Measurements from ENCODE around the gene MMEL1.

The MMEL1 gene

DNA sequence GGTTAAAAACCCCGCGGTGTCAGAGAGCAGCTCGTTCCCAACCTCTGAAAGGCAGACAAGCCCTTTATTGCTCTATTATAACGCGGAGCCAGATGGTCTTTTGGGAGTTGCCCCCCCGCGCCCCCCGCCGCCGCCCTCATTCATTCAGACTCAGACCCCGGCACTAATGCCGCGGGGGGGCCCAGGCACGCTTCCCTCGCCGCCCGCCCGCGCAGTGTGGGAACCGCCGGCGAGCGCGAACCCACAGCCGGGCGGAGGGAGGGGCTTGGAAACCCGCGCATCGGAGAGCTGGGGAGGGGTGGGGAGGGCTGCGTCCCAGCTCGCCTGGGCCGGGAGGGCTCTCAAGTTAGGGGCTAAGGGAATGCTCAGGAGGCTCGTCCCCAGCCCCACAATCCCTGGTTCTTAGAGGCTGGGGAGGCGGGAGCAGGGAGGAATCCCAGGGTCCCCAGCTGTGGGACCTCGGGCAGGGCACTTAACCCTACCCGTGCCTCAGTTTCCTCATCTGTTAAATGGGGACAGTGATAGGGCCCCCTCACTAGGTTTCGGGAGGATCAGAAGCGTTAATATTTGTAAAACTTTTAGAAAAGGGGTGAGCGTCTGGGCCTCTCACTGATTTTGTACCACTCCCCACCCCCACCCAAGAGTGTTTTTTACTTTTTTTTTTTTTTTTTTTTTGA lies 91.9 kb downstream of the MMEL1 start:
- no peak overlapping the region for H3K27ac ChIP-seq (replicated peaks)
- H3K27me3 ChIP-seq (ENCODE audit: insufficient read depth, poor library complexity, severe bottlenecking) = peaks cover 11% of the 10 kb centered on the region
- no peak for DNase-seq (ENCODE audit: low read depth in 1 of 2, low spot score in 1 of 2)
- H3K4me3 ChIP-seq (replicated peaks; ENCODE audit: insufficient read depth, low read length) = no peak overlapping the region
- TF ChIP-seq, protein P1, sequence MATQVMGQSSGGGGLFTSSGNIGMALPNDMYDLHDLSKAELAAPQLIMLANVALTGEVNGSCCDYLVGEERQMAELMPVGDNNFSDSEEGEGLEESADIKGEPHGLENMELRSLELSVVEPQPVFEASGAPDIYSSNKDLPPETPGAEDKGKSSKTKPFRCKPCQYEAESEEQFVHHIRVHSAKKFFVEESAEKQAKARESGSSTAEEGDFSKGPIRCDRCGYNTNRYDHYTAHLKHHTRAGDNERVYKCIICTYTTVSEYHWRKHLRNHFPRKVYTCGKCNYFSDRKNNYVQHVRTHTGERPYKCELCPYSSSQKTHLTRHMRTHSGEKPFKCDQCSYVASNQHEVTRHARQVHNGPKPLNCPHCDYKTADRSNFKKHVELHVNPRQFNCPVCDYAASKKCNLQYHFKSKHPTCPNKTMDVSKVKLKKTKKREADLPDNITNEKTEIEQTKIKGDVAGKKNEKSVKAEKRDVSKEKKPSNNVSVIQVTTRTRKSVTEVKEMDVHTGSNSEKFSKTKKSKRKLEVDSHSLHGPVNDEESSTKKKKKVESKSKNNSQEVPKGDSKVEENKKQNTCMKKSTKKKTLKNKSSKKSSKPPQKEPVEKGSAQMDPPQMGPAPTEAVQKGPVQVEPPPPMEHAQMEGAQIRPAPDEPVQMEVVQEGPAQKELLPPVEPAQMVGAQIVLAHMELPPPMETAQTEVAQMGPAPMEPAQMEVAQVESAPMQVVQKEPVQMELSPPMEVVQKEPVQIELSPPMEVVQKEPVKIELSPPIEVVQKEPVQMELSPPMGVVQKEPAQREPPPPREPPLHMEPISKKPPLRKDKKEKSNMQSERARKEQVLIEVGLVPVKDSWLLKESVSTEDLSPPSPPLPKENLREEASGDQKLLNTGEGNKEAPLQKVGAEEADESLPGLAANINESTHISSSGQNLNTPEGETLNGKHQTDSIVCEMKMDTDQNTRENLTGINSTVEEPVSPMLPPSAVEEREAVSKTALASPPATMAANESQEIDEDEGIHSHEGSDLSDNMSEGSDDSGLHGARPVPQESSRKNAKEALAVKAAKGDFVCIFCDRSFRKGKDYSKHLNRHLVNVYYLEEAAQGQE (IDR thresholded peaks at IDR 0.05; ENCODE audit: insufficient replicate concordance, low read depth) = no peak
- TF ChIP-seq SPI1 (IDR thresholded peaks at IDR 0.05; ENCODE audit: borderline replicate concordance, low read depth) = no peak
- TF ChIP-seq, protein P2, sequence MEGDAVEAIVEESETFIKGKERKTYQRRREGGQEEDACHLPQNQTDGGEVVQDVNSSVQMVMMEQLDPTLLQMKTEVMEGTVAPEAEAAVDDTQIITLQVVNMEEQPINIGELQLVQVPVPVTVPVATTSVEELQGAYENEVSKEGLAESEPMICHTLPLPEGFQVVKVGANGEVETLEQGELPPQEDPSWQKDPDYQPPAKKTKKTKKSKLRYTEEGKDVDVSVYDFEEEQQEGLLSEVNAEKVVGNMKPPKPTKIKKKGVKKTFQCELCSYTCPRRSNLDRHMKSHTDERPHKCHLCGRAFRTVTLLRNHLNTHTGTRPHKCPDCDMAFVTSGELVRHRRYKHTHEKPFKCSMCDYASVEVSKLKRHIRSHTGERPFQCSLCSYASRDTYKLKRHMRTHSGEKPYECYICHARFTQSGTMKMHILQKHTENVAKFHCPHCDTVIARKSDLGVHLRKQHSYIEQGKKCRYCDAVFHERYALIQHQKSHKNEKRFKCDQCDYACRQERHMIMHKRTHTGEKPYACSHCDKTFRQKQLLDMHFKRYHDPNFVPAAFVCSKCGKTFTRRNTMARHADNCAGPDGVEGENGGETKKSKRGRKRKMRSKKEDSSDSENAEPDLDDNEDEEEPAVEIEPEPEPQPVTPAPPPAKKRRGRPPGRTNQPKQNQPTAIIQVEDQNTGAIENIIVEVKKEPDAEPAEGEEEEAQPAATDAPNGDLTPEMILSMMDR (IDR thresholded peaks at IDR 0.05; ENCODE audit: insufficient read depth, low read length) = no peak
- no peak for TF ChIP-seq POLR2AphosphoS5 (IDR thresholded peaks at IDR 0.05; ENCODE audit: low read depth)
- TF ChIP-seq GABPA (IDR thresholded peaks at IDR 0.05; ENCODE audit: low read depth) = no peak
